Measurements from ENCODE around the gene CSNK1D. TPM values are rescaled to one million over a fixed set of nuclear protein-coding genes. Genes with fewer than 3 reads are reported as not detected.

Gene CSNK1D
- total and polyA plus RNA-seq, 2 experiments from 2014 or later: 55.3 to 66.4 TPM

- TF ChIP-seq EZH2 (IDR thresholded peaks at IDR 0.05; ENCODE audit: low read depth, unreplicated experiment) (no peak), STAT1 (IDR thresholded peaks at IDR 0.05; ENCODE audit: unreplicated experiment) (no peak), ZNF331 (CRISPR knock-in tag; IDR thresholded peaks at IDR 0.05; ENCODE audit: low read depth) (no peak), ETS1 (IDR thresholded peaks at IDR 0.05) (no peak)
Measured at GRCh38 chr17:82235775-82236141, 37.7 kb downstream of the CSNK1D start (continued).

DNA sequence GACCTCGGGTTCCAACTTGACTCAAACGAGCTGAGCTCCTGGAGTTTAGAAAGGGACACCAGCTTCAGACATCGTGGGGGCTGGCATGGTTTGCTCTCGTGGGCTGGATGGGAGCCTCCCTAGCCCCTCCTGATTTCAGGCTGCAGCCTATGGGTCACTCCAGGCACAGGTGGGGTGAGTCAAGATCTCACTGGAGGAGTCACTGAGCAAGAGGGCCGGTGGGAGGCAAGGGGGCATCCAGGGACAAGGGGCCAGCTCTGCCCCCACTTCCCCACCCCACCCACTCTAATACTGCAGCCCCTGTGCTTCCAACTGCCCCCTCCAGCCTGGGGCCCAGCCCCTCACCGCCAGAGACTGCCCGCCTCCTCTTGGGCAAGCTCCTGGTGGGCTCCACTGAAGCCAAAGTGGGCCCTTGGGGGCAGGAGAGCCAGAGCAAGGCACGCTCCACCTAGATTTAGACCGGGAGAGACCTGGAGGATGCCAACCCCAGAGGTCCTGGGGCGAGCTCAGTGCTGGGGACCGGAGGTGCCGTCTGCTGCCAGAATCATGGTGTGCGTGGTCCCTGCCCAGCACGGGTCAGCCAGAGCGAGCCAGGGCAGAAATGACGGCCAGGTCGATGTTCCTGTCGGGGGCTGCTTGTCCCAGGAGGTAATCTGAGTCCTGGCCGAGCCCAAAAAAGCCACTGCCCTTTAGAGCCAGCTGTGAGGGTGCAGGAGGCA lies 38.3 kb downstream of the CSNK1D start:
- Histone ChIP-seq H3K79me2 (replicated peaks; ENCODE audit: insufficient read depth) (no peaks in the 10 kb centered on the region), H2AFZ (no peak overlapping the region), H3F3A (replicated peaks; ENCODE audit: low read depth) (peaks cover 2% of the 10 kb centered on the region; the same call in 1 of the 2 replicates), H3K27me3 (ENCODE audit: insufficient read depth) (peaks cover 16% of the 10 kb centered on the region), H3K4me1 (ENCODE audit: insufficient read depth) (no peaks in the 10 kb centered on the region; the same call in 1 of the 2 replicates), H3K27ac (ENCODE audit: low read depth) (no peak overlapping the region), H3K4me3 (no peak overlapping the region), H3K4me2 (no peak overlapping the region), H4K20me1 (replicated peaks; ENCODE audit: insufficient read depth) (no peaks in the 10 kb centered on the region; the same call in 1 of the 2 replicates), H3K9me2 (ENCODE audit: insufficient read depth) (no peaks in the 10 kb centered on the region), H3K36me3 (ENCODE audit: insufficient read depth) (no peaks in the 10 kb centered on the region)
- peaks cover 8% of the 10 kb centered on the region; the same call in 2 of the 3 replicates for H3K4me1 Mint-ChIP-seq
- DNase-seq (ENCODE audit: low spot score) (no peak), ATAC-seq (no peak)
- no peak overlapping the region for H3K4me3 Mint-ChIP-seq
- peaks cover 18% of the 10 kb centered on the region for H3K27me3 Mint-ChIP-seq (ENCODE audit: insufficient read depth, low read depth, poor library complexity)
- H3K27ac Mint-ChIP-seq: no peak overlapping the region
- no peak for TF ChIP-seq STAT1 (IDR thresholded peaks at IDR 0.05; ENCODE audit: unreplicated experiment)
- no peaks in the 10 kb centered on the region for H3K9me3 Mint-ChIP-seq
- no peaks in the 10 kb centered on the region for H3K36me3 Mint-ChIP-seq (ENCODE audit: low read depth)

GRCh38 chr17:82234211-82235055 lies 39.1 kb downstream of the CSNK1D start:
- peaks cover 2% of the 10 kb centered on the region; the same call in 1 of the 2 replicates for H3F3A ChIP-seq (replicated peaks; ENCODE audit: low read depth)
- no peak overlapping the region for H3K27ac ChIP-seq (ENCODE audit: low read depth)
- Mint-ChIP-seq H3K9me3 (no peaks in the 10 kb centered on the region), H3K4me1 (peaks cover 8% of the 10 kb centered on the region; the same call in 2 of the 3 replicates), H3K27ac (no peak overlapping the region), H3K36me3 (ENCODE audit: low read depth) (no peaks in the 10 kb centered on the region), H3K27me3 (ENCODE audit: insufficient read depth, low read depth, poor library complexity) (peaks cover 26% of the 10 kb centered on the region), H3K4me3 (no peak overlapping the region)
- H3K36me3 ChIP-seq (ENCODE audit: insufficient read depth): no peaks in the 10 kb centered on the region
- H2AFZ ChIP-seq: no peak overlapping the region
- ATAC-seq: no peak
- TF ChIP-seq CREB1 (CRISPR knock-in tag; IDR thresholded peaks at IDR 0.05; ENCODE audit: low read depth): no peak
- no peak for TF ChIP-seq EZH2phosphoT487 (IDR thresholded peaks at IDR 0.05; ENCODE audit: unreplicated experiment)
- no peak for TF ChIP-seq ZNF331 (CRISPR knock-in tag; IDR thresholded peaks at IDR 0.05; ENCODE audit: low read depth)
- no peaks in the 10 kb centered on the region for H3K9me2 ChIP-seq (ENCODE audit: insufficient read depth)
- H4K20me1 ChIP-seq (replicated peaks; ENCODE audit: insufficient read depth): no peaks in the 10 kb centered on the region; the same call in 1 of the 2 replicates
- DNase-seq (ENCODE audit: low spot score): no peak
- no peaks in the 10 kb centered on the region for H3K79me2 ChIP-seq (replicated peaks; ENCODE audit: insufficient read depth)
- peaks cover 24% of the 10 kb centered on the region for H3K27me3 ChIP-seq (ENCODE audit: insufficient read depth)
- H3K4me1 ChIP-seq (ENCODE audit: insufficient read depth): no peaks in the 10 kb centered on the region; the same call in 1 of the 2 replicates
- H3K4me3 ChIP-seq: no peak overlapping the region
- H3K4me2 ChIP-seq: no peak overlapping the region
